Measurements from ENCODE around the gene ASIC2.

DNA sequence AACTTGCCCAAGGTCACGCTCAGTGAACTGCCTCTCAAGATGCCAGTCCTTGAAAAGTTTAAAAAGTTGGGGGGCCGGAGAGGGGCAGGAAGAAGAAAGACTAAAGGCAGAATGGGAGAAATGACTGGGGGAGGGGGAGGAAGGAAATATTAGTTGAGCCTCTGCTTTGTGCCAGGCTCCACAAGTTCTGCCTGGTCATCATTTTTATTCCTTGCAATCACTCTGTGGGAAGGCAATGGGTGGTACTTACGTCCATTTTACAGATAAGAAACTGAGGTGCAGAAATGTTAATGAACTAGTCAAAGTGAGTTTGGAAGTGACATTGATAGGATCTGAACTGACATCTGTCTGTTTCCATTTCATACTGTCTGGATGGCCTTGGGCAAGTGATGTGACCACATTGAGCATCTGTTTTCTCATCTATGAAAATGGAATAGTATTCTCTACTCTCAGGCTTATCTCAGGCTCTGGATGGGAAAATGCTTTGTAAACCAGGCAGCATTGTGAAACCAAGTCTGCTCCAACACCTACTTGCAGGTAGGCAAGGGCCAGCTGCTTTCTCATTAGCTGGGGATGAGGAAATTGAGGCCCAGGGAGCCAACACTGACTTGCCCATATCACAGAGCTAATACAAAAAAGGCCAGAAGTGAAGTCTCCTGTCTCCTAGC is 19.2 kb downstream of the ASIC2 start:
- TF ChIP-seq, protein P1, sequence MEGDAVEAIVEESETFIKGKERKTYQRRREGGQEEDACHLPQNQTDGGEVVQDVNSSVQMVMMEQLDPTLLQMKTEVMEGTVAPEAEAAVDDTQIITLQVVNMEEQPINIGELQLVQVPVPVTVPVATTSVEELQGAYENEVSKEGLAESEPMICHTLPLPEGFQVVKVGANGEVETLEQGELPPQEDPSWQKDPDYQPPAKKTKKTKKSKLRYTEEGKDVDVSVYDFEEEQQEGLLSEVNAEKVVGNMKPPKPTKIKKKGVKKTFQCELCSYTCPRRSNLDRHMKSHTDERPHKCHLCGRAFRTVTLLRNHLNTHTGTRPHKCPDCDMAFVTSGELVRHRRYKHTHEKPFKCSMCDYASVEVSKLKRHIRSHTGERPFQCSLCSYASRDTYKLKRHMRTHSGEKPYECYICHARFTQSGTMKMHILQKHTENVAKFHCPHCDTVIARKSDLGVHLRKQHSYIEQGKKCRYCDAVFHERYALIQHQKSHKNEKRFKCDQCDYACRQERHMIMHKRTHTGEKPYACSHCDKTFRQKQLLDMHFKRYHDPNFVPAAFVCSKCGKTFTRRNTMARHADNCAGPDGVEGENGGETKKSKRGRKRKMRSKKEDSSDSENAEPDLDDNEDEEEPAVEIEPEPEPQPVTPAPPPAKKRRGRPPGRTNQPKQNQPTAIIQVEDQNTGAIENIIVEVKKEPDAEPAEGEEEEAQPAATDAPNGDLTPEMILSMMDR (tag by site-specific recombination; IDR thresholded peaks at IDR 0.05) = no peak
- no peak for TF ChIP-seq ZNF777 (tag by site-specific recombination; IDR thresholded peaks at IDR 0.05; ENCODE audit: borderline replicate concordance)
- TF ChIP-seq YY1 (tag by site-specific recombination; IDR thresholded peaks at IDR 0.05) = no peak
- TF ChIP-seq ZNF785 (tag by site-specific recombination; IDR thresholded peaks at IDR 0.05) = no peak
- TF ChIP-seq, protein P2, sequence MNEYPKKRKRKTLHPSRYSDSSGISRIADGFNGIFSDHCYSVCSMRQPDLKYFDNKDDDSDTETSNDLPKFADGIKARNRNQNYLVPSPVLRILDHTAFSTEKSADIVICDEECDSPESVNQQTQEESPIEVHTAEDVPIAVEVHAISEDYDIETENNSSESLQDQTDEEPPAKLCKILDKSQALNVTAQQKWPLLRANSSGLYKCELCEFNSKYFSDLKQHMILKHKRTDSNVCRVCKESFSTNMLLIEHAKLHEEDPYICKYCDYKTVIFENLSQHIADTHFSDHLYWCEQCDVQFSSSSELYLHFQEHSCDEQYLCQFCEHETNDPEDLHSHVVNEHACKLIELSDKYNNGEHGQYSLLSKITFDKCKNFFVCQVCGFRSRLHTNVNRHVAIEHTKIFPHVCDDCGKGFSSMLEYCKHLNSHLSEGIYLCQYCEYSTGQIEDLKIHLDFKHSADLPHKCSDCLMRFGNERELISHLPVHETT (tag by site-specific recombination; IDR thresholded peaks at IDR 0.05) = no peak
- TF ChIP-seq ZNF114 (tag by site-specific recombination; IDR thresholded peaks at IDR 0.05) = no peak
- TF ChIP-seq ZNF747 (tag by site-specific recombination; IDR thresholded peaks at IDR 0.05) = no peak
- no peak for TF ChIP-seq ZNF274 (IDR thresholded peaks at IDR 0.05; ENCODE audit: low read length)
- no peak for TF ChIP-seq ZNF274 (tag by site-specific recombination; IDR thresholded peaks at IDR 0.05; ENCODE audit: borderline replicate concordance)
- no peak for TF ChIP-seq TCF7L2 (IDR thresholded peaks at IDR 0.05; ENCODE audit: borderline replicate concordance, low read depth, low read length)
- no peak for TF ChIP-seq RBAK (tag by site-specific recombination; IDR thresholded peaks at IDR 0.05)
- no peak for TF ChIP-seq ZFP3 (tag by site-specific recombination; IDR thresholded peaks at IDR 0.05; ENCODE audit: low read depth)
- no peak for TF ChIP-seq ZNF558 (tag by site-specific recombination; IDR thresholded peaks at IDR 0.05)
- TF ChIP-seq KLF8 (tag by site-specific recombination; IDR thresholded peaks at IDR 0.05) = no peak
